C4-2B (cell line): Measurements from ENCODE around the gene TCN2.
"Not testable (repeated sequence)": the region's sequence is repeated elsewhere in the genome, so short reads cannot be mapped to it uniquely, and the experiment has no call there.

ENCODE experiments used
- H3K27ac ChIP-seq: fragments of 450-650 bp; 2 replicates; pipeline ENCODE4 v1.5.1; 2017
- CTCF ChIP-seq: fragments of 450-650 bp; conservative IDR thresholded peaks from 2 replicates; pipeline ENCODE4 v1.5.1; 2017; ENCODE audit warnings: mild to moderate bottlenecking
- ZFX ChIP-seq: fragments of 450-650 bp; IDR thresholded peaks from 2 replicates; pipeline ENCODE4 v1.6.1; 2017

The TCN2 gene

GRCh38 chr22:30580896-30581295, 26.1 kb upstream of the TCN2 start:
- H3K27ac ChIP-seq, result no peak overlapping the region
- TF ChIP-seq CTCF (no peak), ZFX (no peak)

GRCh38 chr22:30582051-30582450, 24.9 kb upstream of the TCN2 start:
- TF ChIP-seq CTCF (no peak), ZFX (no peak)
- no peak overlapping the region for H3K27ac ChIP-seq

GRCh38 chr22:30582788-30583545, 24.0 kb upstream of the TCN2 start:
- H3K27ac ChIP-seq, result no peak overlapping the region
- TF ChIP-seq CTCF, result no peak

GRCh38 chr22:30584441-30584840, 22.5 kb upstream of the TCN2 start:
- no peak for TF ChIP-seq CTCF
- TF ChIP-seq ZFX, result no peak
- no peak overlapping the region for H3K27ac ChIP-seq

GRCh38 chr22:30586414-30586813, 20.6 kb upstream of the TCN2 start:
- TF ChIP-seq CTCF, result no peak
- no peak for TF ChIP-seq ZFX
- H3K27ac ChIP-seq, result no peak overlapping the region

GRCh38 chr22:30591191-30591587, 15.8 kb upstream of the TCN2 start:
- TF ChIP-seq CTCF (no peak), ZFX (peak; percentile 53; the same call in 1 of the 2 replicates)
- H3K27ac ChIP-seq, result peak overlapping the region; percentile 80

GRCh38 chr22:30591588-30592359, 15.2 kb upstream of the TCN2 start, which contains the start of gene PES1:
TSS of gene PES1 (minus strand) at chr22:30591910. CDS start at chr22:30591833, 77 bp downstream.
- no peak for TF ChIP-seq CTCF
- TF ChIP-seq ZFX, result peak; percentile 42; the same call in 1 of the 2 replicates
- peak within 1 kb of the TSS; percentile 80 for H3K27ac ChIP-seq

- H3K27ac ChIP-seq, result not testable (repeated sequence)
Observed at GRCh38 chr22:30592360-30592713, 14.6 kb upstream of the TCN2 start.
